IMR-90 (cell line): ENCODE measurements around the gene CDKN1A. TPM values are rescaled to one million over a fixed set of nuclear protein-coding genes. Genes with fewer than 3 reads are reported as not detected.
A peak's percentile ranks its signal among the peaks of the same experiment; 100 is the strongest.

Experiments
- ATAC-seq: fragments of 200-7000 bp; cut with Tn5 transposase; 2 replicates; pipeline ENCODE4 v1.9.1; 2020; ENCODE audit warnings: low read depth, mild to moderate bottlenecking, moderate library complexity
- BruUV-seq: library from RNA; stranded (reverse); fragments of 400-500 nt; replicated peaks from 2 replicates; lab custom pipeline; 2021; lab: Mats Ljungman, UMichigan
- CTCF ChIA-PET: fragments of 300-600 bp; formaldehyde crosslinking; extraction: SDS; loops from one replicate; lab custom pipeline; 2021; ENCODE audit warnings: antibody characterized with exemption; lab: Yijun Ruan, JAX
- POLR2A ChIA-PET: fragments of 300-600 bp; sonication (Branson Sonifier 250); formaldehyde crosslinking; loops from one replicate; lab custom pipeline; 2022; ENCODE audit warnings: antibody characterized with exemption; ENCODE audit not compliant: unreplicated experiment; lab: Charles Lee
- DNase-seq: peaks from one replicate; pipeline ENCODE4 v3.0.0; 2013
- H2AFZ ChIP-seq: replicated peaks from 2 replicates; pipeline ENCODE3; 2013; ENCODE audit warnings: low read length, mild to moderate bottlenecking; ENCODE audit not compliant: poor library complexity
- H2AK5ac ChIP-seq: 2 replicates; pipeline ENCODE4 v1.6.1; 2013; ENCODE audit warnings: low read depth, low read length, inconsistent platforms
- H2AK9ac ChIP-seq: replicated peaks from 2 replicates; pipeline ENCODE3; 2013; ENCODE audit warnings: mild to moderate bottlenecking, low read depth, low read length, moderate library complexity; ENCODE audit not compliant: poor library complexity
- H2BK120ac ChIP-seq: 2 replicates; pipeline ENCODE4 v1.6.1; 2013; ENCODE audit warnings: low read depth, low read length, inconsistent platforms
- H2BK15ac ChIP-seq: 3 replicates; pipeline ENCODE4 v1.6.1; 2013; ENCODE audit warnings: low read depth, low read length, inconsistent platforms
- H2BK20ac ChIP-seq: 2 replicates; pipeline ENCODE4 v1.6.1; 2013; ENCODE audit warnings: low read depth, mild to moderate bottlenecking, inconsistent platforms, low read length, moderate library complexity
- H2BK5ac ChIP-seq: 2 replicates; pipeline ENCODE4 v1.6.1; 2013; ENCODE audit warnings: mild to moderate bottlenecking, low read depth, low read length, inconsistent platforms; ENCODE audit not compliant: poor library complexity, severe bottlenecking
- H3K14ac ChIP-seq: replicated peaks from 2 replicates; pipeline ENCODE4 v1.6.1; 2013; ENCODE audit warnings: low read depth, low read length, inconsistent platforms
- H3K18ac ChIP-seq: 2 replicates; pipeline ENCODE4 v1.6.1; 2013; ENCODE audit warnings: low read depth, low read length, control low read depth
- H3K23ac ChIP-seq: 2 replicates; pipeline ENCODE4 v1.6.1; 2013; ENCODE audit warnings: low read depth, low read length, inconsistent platforms
- H3K27ac ChIP-seq: 2 replicates; pipeline ENCODE4 v1.5.1; 2013; ENCODE audit warnings: mild to moderate bottlenecking, control low read depth, low read length; ENCODE audit not compliant: insufficient read depth
- H3K27me3 ChIP-seq: 2 replicates; pipeline ENCODE4 v1.6.1; 2013; ENCODE audit warnings: low read length; ENCODE audit not compliant: control insufficient read depth, insufficient read depth
- H3K36me3 ChIP-seq: 2 replicates; pipeline ENCODE4 v1.6.1; 2013; ENCODE audit warnings: low read length, mixed read lengths; ENCODE audit not compliant: control insufficient read depth, insufficient read depth
- H3K4ac ChIP-seq: 2 replicates; pipeline ENCODE4 v1.6.1; 2013; ENCODE audit warnings: low read depth, low read length, inconsistent platforms
- H3K4me1 ChIP-seq: 2 replicates; pipeline ENCODE4 v1.6.1; 2013; ENCODE audit warnings: low read length, mixed read lengths; ENCODE audit not compliant: control insufficient read depth, insufficient read depth
- H3K4me2 ChIP-seq: 2 replicates; pipeline ENCODE4 v1.6.1; 2013; ENCODE audit warnings: low read depth, mild to moderate bottlenecking, control low read depth, low read length, moderate library complexity
- H3K4me3 ChIP-seq: 2 replicates; pipeline ENCODE4 v1.5.1; 2013; ENCODE audit warnings: low read depth, mild to moderate bottlenecking, control low read depth, low read length, moderate library complexity; ENCODE audit not compliant: insufficient read depth
- H3K56ac ChIP-seq: 2 replicates; pipeline ENCODE4 v1.6.1; 2013; ENCODE audit warnings: low read length, inconsistent platforms; ENCODE audit not compliant: insufficient read depth; ENCODE audit errors: extremely low read depth
- H3K79me1 ChIP-seq, 2 experiments: 2 replicates each; pipeline ENCODE4 v1.6.1; 2013; ENCODE audit warnings: low read length in 2 of 2, inconsistent platforms in 1 of 2, low read depth in 1 of 2
- H3K9ac ChIP-seq: 2 replicates; pipeline ENCODE4 v1.6.1; 2013; ENCODE audit warnings: low read depth, low read length, control low read depth
- H3K9me1 ChIP-seq: 2 replicates; pipeline ENCODE4 v1.6.1; 2013; ENCODE audit warnings: low read length, inconsistent platforms; ENCODE audit not compliant: insufficient read depth
- H3K9me3 ChIP-seq: 2 replicates; pipeline ENCODE4 v1.6.1; 2013; ENCODE audit warnings: low read length; ENCODE audit not compliant: control insufficient read depth, insufficient read depth
- H4K20me1 ChIP-seq: 2 replicates; pipeline ENCODE4 v1.6.1; 2013; ENCODE audit warnings: low read length, inconsistent platforms; ENCODE audit not compliant: insufficient read depth
- H4K5ac ChIP-seq: 2 replicates; pipeline ENCODE4 v1.6.1; 2013; ENCODE audit warnings: mild to moderate bottlenecking, low read depth, low read length, control low read depth
- H4K8ac ChIP-seq, 2 experiments: 2 replicates each; pipeline ENCODE4 v1.6.1; 2013; ENCODE audit warnings: low read depth in 2 of 2, low read length in 2 of 2, control low read depth in 1 of 2, inconsistent platforms in 1 of 2
- H4K91ac ChIP-seq: 2 replicates; pipeline ENCODE4 v1.6.1; 2013; ENCODE audit warnings: low read depth, low read length, inconsistent platforms; ENCODE audit not compliant: insufficient read depth
- BHLHE40 ChIP-seq: fragments of 150-350 bp; IDR thresholded peaks from 2 replicates; pipeline ENCODE4 v1.6.1; 2016; ENCODE audit warnings: mild to moderate bottlenecking, low read depth, low read length
- CEBPB ChIP-seq: IDR thresholded peaks from 2 replicates; pipeline ENCODE4 v1.6.1; 2012; ENCODE audit warnings: low read depth, low read length, improper control_type of control experiment
- CTCF ChIP-seq: conservative IDR thresholded peaks from 2 replicates; pipeline ENCODE4 v1.5.1; 2012; ENCODE audit warnings: mild to moderate bottlenecking, low read depth, low read length, improper control_type of control experiment
- MAZ ChIP-seq: IDR thresholded peaks from 2 replicates; pipeline ENCODE4 v1.6.1; 2012; ENCODE audit warnings: low read depth, mild to moderate bottlenecking, low read length, improper control_type of control experiment, moderate library complexity, borderline replicate concordance
- WGBS, 2 experiments: methylation state at CpG; one replicate each; pipeline versions ENCODE4 v1.1.5 to v1.1.7; 2013; ENCODE audit warnings: missing lambda C conversion rate in 2 of 2; ENCODE audit not compliant: insufficient read length in 1 of 2; ENCODE audit errors: extremely low coverage in 2 of 2; 5-methylcytosine and 5-hydroxymethylcytosine counted together
- dilution Hi-C: fragments of 300-500 bp; cut with HindIII; formaldehyde crosslinking; loops from one replicate; pipeline ENCODE4 v1.14.3; 2018; ENCODE audit warnings: low sequenced_read_pairs; ENCODE audit not compliant: unreplicated experiment
- in situ Hi-C: fragments of 300-500 bp; cut with MboI; formaldehyde crosslinking; loops from 3 replicates; pipeline ENCODE4 v1.14.3; 2019; ENCODE audit warnings: low sequenced_read_pairs, inconsistent platforms, mixed read lengths
- intact Hi-C: fragments of 100-400 bp; cut with micrococcal nuclease; formaldehyde crosslinking; loops from 2 replicates; pipeline ENCODE4 v1.10.0; 2022
- polyA plus RNA-seq, 3 experiments: library from polyadenylated mRNA; depleted of rRNA; stranded (reverse); fragments of >200 nt; gene quantifications; 2 replicates each; pipeline ENCODE4 v1.2.3, GENCODE V29; 2012; ENCODE audit warnings: low replicate concordance in 1 of 3
- total RNA-seq: library from RNA; depleted of rRNA; stranded (reverse); fragments of >200 nt; gene quantifications from 2 replicates; pipeline ENCODE4 v1.2.3, GENCODE V29; 2012

Gene CDKN1A
- total and polyA plus RNA-seq, 2 of the 4 experiments (the other 2 are of a cell fraction): 155 to 576 TPM

- Histone ChIP-seq H3K14ac (peak overlapping the region; percentile 77), H4K91ac (peak overlapping the region; percentile 2; the same call in 1 of the 2 replicates), H3K9me1 (peaks cover 4% of the 10 kb centered on the region), H2BK20ac (peak overlapping the region; percentile 29; the same call in 1 of the 2 replicates), H3K4me1 (peaks cover 12% of the 10 kb centered on the region), H2AK9ac (peak overlapping the region; percentile 89), H3K18ac (peak overlapping the region; percentile 71), H3K9me3 (no peaks in the 10 kb centered on the region), H2AK5ac (no peak overlapping the region; the same call in 1 of the 2 replicates), H3K4me3 (no peak overlapping the region), H4K5ac (peak overlapping the region; percentile 75), H3K27me3 (no peaks in the 10 kb centered on the region; the same call in 1 of the 2 replicates), H2BK15ac (0 out of 3 replicates have a peak overlapping the region, but pooled peaks have one; percentile 8), H3K4ac (peak overlapping the region; percentile 64), H2AFZ (peak overlapping the region; percentile 80), H2BK5ac (peak overlapping the region; percentile 22), H3K27ac (peak overlapping the region; percentile 34; the same call in 1 of the 2 replicates), H3K23ac (peak overlapping the region; percentile 85), H4K8ac (peak overlapping the region; percentile 3 to 72; a peak in 3 of 4 replicates), H3K9ac (peak overlapping the region; percentile 8; the same call in 1 of the 2 replicates), H3K4me2 (peak overlapping the region; percentile 71), H3K36me3 (no peaks in the 10 kb centered on the region), H2BK120ac (peak overlapping the region; percentile 35; the same call in 1 of the 2 replicates), H4K20me1 (peaks cover 3% of the 10 kb centered on the region; the same call in 1 of the 2 replicates), H3K79me1 (no peaks in the 10 kb centered on the region), H3K56ac (no peak overlapping the region)
- ChIA-PET POLR2A (interaction anchor here (0.9 kb wide), 1 partner anchor 52 kb away, joined by 4 read pairs; no protein-coding TSS in a partner anchor), CTCF (interaction anchor here (1.0 kb wide), 1 partner anchor 10 kb away, joined by 3 read pairs; no protein-coding TSS in a partner anchor)
- dilution Hi-C loops (no loop called here), in situ Hi-C loops (no loop called here), intact Hi-C loops (no loop called here)
- 0% methylated on average over 1 of the region's 24 CpGs; no CpG with 5 or more reads in 1 of the 2 experiments for WGBS, 2 experiments
- ATAC-seq (peak; percentile 79), DNase-seq (peak; percentile 76)
- BruUV-seq: no TSS peak
- TF ChIP-seq BHLHE40 (no peak), CTCF (peak; percentile 21; the same call in 1 of the 2 replicates), CEBPB (peak; percentile 75), MAZ (peak; percentile 9; the same call in 1 of the 2 replicates)
Observed at GRCh38 chr6:36735110-36736071, 56.9 kb downstream of the CDKN1A start.
